WTC11 (cell line): ENCODE data around the gene ZNF335. TPM values are rescaled to one million over a fixed set of nuclear protein-coding genes. Genes with fewer than 3 reads are reported as not detected.

ENCODE experiments used
- ELF4 ChIP-seq: sonication (generic); formaldehyde crosslinking; IDR thresholded peaks from 2 replicates; pipeline ENCODE4 v1.8.1; 2022; ENCODE audit warnings: low read depth, mild to moderate bottlenecking, moderate library complexity, missing genetic modification reagents
- FOXJ3 ChIP-seq: sonication (generic); formaldehyde crosslinking; IDR thresholded peaks from 2 replicates; pipeline ENCODE4 v1.9.0; 2021; ENCODE audit warnings: missing genetic modification reagents, mild to moderate bottlenecking, borderline replicate concordance
- FOXP1 ChIP-seq: sonication (generic); formaldehyde crosslinking; IDR thresholded peaks from 2 replicates; pipeline ENCODE4 v1.8.0; 2022; ENCODE audit warnings: missing genetic modification reagents, mild to moderate bottlenecking, moderate library complexity, borderline replicate concordance
- GABPB1 ChIP-seq: sonication (generic); formaldehyde crosslinking; IDR thresholded peaks from 2 replicates; pipeline ENCODE4 v1.8.1; 2023; ENCODE audit warnings: mild to moderate bottlenecking, missing genetic modification reagents
- GRHL2 ChIP-seq: fragments of 250-450 bp; sonication (Bioruptor Pico); IDR thresholded peaks from 2 replicates; pipeline ENCODE4 v1.8.0; 2022; ENCODE audit warnings: mild to moderate bottlenecking, moderate library complexity; ENCODE audit not compliant: insufficient replicate concordance, severe bottlenecking
- GTF2I ChIP-seq: fragments of 250-450 bp; sonication (Bioruptor Pico); conservative IDR thresholded peaks from 2 replicates; pipeline ENCODE4 v1.4.0; 2021; ENCODE audit warnings: mild to moderate bottlenecking
- HMGA2 ChIP-seq: fragments of 250-450 bp; sonication (Bioruptor Pico); IDR thresholded peaks from 2 replicates; pipeline ENCODE4 v1.4.0; 2021; ENCODE audit warnings: mild to moderate bottlenecking, moderate library complexity
- JAZF1 ChIP-seq: fragments of 250-450 bp; sonication (Bioruptor Pico); IDR thresholded peaks from 2 replicates; pipeline ENCODE4 v1.9.0; 2021; ENCODE audit warnings: moderate library complexity, mild to moderate bottlenecking, inconsistent platforms
- KAT7 ChIP-seq: sonication (generic); formaldehyde crosslinking; IDR thresholded peaks from 2 replicates; pipeline ENCODE4 v1.8.1; 2023; ENCODE audit warnings: missing genetic modification reagents, mild to moderate bottlenecking, borderline replicate concordance
- MXD4 ChIP-seq: fragments of 250-450 bp; sonication (Bioruptor Pico); IDR thresholded peaks from 2 replicates; pipeline ENCODE4 v1.8.0; 2021; ENCODE audit warnings: mild to moderate bottlenecking, moderate library complexity, borderline replicate concordance
- NFATC4 ChIP-seq: fragments of 250-450 bp; sonication (Bioruptor Pico); IDR thresholded peaks from 2 replicates; pipeline ENCODE4 v1.9.0; 2021; ENCODE audit warnings: mild to moderate bottlenecking
- RORB ChIP-seq: fragments of 250-450 bp; sonication (Bioruptor Pico); IDR thresholded peaks from 2 replicates; pipeline ENCODE4 v1.9.0; 2021; ENCODE audit warnings: mild to moderate bottlenecking
- ZNF423 ChIP-seq: fragments of 250-450 bp; sonication (Bioruptor Pico); IDR thresholded peaks from 2 replicates; pipeline ENCODE4 v2.1.2; 2022; ENCODE audit warnings: mild to moderate bottlenecking, moderate library complexity
- total RNA-seq: library from RNA; stranded (reverse); gene quantifications from 3 replicates; pipeline ENCODE4 v1.2.3, GENCODE V29; 2021
- TF ChIP-seq, protein P1 (sequence below): sonication (generic); formaldehyde crosslinking; IDR thresholded peaks from 2 replicates; pipeline ENCODE4 v1.8.0; 2023; ENCODE audit warnings: missing genetic modification reagents, mild to moderate bottlenecking, borderline replicate concordance
- TF ChIP-seq, protein P2 (sequence below): sonication (generic); formaldehyde crosslinking; IDR thresholded peaks from 2 replicates; pipeline ENCODE4 v1.8.1; 2022; ENCODE audit warnings: low read depth, mild to moderate bottlenecking, moderate library complexity, missing genetic modification reagents, borderline replicate concordance
- TF ChIP-seq, protein P3 (sequence below): fragments of 250-450 bp; sonication (Bioruptor Pico); IDR thresholded peaks from 2 replicates; pipeline ENCODE4 v1.9.0; 2021; ENCODE audit warnings: mild to moderate bottlenecking
- TF ChIP-seq, protein P4 (sequence below): sonication (generic); formaldehyde crosslinking; conservative IDR thresholded peaks from 2 replicates; pipeline ENCODE4 v1.8.1; 2022; ENCODE audit warnings: mild to moderate bottlenecking, missing genetic modification reagents
- TF ChIP-seq, protein P5 (sequence below): sonication (generic); formaldehyde crosslinking; IDR thresholded peaks from 2 replicates; pipeline ENCODE4 v1.8.1; 2023; ENCODE audit warnings: mild to moderate bottlenecking, missing genetic modification reagents
- TF ChIP-seq, protein P6 (sequence below): sonication (generic); formaldehyde crosslinking; conservative IDR thresholded peaks from 2 replicates; pipeline ENCODE4 v1.8.1; 2023; ENCODE audit warnings: mild to moderate bottlenecking, low read depth, missing genetic modification reagents, moderate library complexity
- TF ChIP-seq, protein P7 (sequence below): sonication (generic); formaldehyde crosslinking; IDR thresholded peaks from 2 replicates; pipeline ENCODE4 v1.8.0; 2022; ENCODE audit warnings: mild to moderate bottlenecking, missing genetic modification reagents
- TF ChIP-seq, protein P8 (sequence below): sonication (generic); formaldehyde crosslinking; IDR thresholded peaks from 2 replicates; pipeline ENCODE4 v1.8.1; 2022; ENCODE audit warnings: mild to moderate bottlenecking, missing genetic modification reagents, moderate library complexity, borderline replicate concordance
- TF ChIP-seq, protein P9 (sequence below): sonication (generic); formaldehyde crosslinking; IDR thresholded peaks from 2 replicates; pipeline ENCODE4 v1.8.1; 2022; ENCODE audit warnings: low read depth, missing genetic modification reagents, borderline replicate concordance

The ZNF335 gene
- total RNA-seq, 1 experiment from 2014 or later = 20.0 TPM

DNA sequence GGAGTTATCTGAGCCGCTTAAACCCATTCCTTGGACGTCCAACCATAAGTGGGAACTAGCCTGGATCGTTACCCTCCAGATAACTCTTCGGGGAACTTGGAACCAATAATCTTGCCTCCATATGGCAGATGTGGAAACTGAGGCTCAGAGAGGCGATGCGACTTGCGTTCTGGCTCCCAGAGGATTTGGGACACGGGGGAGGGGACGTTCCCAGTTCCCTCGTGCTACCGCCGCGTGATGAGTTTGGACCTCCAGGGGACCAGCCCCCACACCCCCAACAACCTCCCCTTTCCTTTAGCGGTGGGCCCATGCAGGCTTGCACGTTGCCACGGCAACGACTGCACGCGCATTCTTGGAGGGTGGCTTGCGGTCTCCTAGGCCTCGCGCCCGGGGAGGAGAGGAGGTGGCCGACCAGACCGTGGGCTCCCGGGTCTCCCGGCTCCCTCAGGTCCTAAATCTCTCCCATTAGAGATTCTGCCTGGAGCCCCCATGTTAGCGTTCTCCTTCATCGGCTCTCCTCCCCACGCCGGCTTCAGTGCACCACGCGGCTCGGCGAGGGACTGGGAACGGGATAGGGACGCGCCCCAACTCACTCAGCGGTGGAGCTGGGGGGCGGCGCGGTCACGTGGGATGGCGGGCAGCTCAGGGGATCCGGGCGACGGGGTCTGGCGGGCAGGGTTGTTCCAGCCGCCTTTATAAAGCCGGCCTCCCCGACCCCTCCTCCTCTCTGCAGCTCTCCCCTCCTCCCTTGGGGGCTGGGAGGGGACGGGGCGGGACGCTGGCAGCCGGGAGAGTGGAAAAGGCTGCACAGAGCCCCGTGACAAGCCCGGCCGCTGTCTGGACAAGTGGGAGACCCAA, 60.3 kb downstream of the ZNF335 start, which contains the start of gene PLTP (continued):
- TF ChIP-seq, protein P1, sequence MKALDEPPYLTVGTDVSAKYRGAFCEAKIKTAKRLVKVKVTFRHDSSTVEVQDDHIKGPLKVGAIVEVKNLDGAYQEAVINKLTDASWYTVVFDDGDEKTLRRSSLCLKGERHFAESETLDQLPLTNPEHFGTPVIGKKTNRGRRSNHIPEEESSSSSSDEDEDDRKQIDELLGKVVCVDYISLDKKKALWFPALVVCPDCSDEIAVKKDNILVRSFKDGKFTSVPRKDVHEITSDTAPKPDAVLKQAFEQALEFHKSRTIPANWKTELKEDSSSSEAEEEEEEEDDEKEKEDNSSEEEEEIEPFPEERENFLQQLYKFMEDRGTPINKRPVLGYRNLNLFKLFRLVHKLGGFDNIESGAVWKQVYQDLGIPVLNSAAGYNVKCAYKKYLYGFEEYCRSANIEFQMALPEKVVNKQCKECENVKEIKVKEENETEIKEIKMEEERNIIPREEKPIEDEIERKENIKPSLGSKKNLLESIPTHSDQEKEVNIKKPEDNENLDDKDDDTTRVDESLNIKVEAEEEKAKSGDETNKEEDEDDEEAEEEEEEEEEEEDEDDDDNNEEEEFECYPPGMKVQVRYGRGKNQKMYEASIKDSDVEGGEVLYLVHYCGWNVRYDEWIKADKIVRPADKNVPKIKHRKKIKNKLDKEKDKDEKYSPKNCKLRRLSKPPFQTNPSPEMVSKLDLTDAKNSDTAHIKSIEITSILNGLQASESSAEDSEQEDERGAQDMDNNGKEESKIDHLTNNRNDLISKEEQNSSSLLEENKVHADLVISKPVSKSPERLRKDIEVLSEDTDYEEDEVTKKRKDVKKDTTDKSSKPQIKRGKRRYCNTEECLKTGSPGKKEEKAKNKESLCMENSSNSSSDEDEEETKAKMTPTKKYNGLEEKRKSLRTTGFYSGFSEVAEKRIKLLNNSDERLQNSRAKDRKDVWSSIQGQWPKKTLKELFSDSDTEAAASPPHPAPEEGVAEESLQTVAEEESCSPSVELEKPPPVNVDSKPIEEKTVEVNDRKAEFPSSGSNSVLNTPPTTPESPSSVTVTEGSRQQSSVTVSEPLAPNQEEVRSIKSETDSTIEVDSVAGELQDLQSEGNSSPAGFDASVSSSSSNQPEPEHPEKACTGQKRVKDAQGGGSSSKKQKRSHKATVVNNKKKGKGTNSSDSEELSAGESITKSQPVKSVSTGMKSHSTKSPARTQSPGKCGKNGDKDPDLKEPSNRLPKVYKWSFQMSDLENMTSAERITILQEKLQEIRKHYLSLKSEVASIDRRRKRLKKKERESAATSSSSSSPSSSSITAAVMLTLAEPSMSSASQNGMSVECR (CRISPR knock-in tag) = no peak
- TF ChIP-seq, protein P2, sequence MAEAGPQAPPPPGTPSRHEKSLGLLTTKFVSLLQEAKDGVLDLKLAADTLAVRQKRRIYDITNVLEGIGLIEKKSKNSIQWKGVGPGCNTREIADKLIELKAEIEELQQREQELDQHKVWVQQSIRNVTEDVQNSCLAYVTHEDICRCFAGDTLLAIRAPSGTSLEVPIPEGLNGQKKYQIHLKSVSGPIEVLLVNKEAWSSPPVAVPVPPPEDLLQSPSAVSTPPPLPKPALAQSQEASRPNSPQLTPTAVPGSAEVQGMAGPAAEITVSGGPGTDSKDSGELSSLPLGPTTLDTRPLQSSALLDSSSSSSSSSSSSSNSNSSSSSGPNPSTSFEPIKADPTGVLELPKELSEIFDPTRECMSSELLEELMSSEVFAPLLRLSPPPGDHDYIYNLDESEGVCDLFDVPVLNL (CRISPR knock-in tag) = no peak
- TF ChIP-seq GTF2I (CRISPR knock-in tag) = no peak
- TF ChIP-seq ELF4 = no peak
- no peak for TF ChIP-seq HMGA2 (CRISPR knock-in tag)
- TF ChIP-seq, protein P3, sequence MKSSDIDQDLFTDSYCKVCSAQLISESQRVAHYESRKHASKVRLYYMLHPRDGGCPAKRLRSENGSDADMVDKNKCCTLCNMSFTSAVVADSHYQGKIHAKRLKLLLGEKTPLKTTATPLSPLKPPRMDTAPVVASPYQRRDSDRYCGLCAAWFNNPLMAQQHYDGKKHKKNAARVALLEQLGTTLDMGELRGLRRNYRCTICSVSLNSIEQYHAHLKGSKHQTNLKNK (CRISPR knock-in tag) = no peak
- TF ChIP-seq, protein P4, sequence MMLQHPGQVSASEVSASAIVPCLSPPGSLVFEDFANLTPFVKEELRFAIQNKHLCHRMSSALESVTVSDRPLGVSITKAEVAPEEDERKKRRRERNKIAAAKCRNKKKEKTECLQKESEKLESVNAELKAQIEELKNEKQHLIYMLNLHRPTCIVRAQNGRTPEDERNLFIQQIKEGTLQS (CRISPR knock-in tag) = no peak
- TF ChIP-seq ZNF423 (CRISPR knock-in tag) = no peak
- TF ChIP-seq, protein P5, sequence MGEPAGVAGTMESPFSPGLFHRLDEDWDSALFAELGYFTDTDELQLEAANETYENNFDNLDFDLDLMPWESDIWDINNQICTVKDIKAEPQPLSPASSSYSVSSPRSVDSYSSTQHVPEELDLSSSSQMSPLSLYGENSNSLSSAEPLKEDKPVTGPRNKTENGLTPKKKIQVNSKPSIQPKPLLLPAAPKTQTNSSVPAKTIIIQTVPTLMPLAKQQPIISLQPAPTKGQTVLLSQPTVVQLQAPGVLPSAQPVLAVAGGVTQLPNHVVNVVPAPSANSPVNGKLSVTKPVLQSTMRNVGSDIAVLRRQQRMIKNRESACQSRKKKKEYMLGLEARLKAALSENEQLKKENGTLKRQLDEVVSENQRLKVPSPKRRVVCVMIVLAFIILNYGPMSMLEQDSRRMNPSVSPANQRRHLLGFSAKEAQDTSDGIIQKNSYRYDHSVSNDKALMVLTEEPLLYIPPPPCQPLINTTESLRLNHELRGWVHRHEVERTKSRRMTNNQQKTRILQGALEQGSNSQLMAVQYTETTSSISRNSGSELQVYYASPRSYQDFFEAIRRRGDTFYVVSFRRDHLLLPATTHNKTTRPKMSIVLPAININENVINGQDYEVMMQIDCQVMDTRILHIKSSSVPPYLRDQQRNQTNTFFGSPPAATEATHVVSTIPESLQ (CRISPR knock-in tag) = no peak
- TF ChIP-seq, protein P6, sequence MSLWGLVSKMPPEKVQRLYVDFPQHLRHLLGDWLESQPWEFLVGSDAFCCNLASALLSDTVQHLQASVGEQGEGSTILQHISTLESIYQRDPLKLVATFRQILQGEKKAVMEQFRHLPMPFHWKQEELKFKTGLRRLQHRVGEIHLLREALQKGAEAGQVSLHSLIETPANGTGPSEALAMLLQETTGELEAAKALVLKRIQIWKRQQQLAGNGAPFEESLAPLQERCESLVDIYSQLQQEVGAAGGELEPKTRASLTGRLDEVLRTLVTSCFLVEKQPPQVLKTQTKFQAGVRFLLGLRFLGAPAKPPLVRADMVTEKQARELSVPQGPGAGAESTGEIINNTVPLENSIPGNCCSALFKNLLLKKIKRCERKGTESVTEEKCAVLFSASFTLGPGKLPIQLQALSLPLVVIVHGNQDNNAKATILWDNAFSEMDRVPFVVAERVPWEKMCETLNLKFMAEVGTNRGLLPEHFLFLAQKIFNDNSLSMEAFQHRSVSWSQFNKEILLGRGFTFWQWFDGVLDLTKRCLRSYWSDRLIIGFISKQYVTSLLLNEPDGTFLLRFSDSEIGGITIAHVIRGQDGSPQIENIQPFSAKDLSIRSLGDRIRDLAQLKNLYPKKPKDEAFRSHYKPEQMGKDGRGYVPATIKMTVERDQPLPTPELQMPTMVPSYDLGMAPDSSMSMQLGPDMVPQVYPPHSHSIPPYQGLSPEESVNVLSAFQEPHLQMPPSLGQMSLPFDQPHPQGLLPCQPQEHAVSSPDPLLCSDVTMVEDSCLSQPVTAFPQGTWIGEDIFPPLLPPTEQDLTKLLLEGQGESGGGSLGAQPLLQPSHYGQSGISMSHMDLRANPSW = no peak
- TF ChIP-seq RORB (CRISPR knock-in tag) = no peak
- TF ChIP-seq, protein P7, sequence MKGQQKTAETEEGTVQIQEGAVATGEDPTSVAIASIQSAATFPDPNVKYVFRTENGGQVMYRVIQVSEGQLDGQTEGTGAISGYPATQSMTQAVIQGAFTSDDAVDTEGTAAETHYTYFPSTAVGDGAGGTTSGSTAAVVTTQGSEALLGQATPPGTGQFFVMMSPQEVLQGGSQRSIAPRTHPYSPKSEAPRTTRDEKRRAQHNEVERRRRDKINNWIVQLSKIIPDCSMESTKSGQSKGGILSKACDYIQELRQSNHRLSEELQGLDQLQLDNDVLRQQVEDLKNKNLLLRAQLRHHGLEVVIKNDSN = peak; percentile 86
- 0 out of 2 replicates have a peak, but pooled peaks have one; percentile 20 for TF ChIP-seq GABPB1 (CRISPR knock-in tag)
- no peak for TF ChIP-seq GRHL2 (CRISPR knock-in tag)
- TF ChIP-seq, protein P8, sequence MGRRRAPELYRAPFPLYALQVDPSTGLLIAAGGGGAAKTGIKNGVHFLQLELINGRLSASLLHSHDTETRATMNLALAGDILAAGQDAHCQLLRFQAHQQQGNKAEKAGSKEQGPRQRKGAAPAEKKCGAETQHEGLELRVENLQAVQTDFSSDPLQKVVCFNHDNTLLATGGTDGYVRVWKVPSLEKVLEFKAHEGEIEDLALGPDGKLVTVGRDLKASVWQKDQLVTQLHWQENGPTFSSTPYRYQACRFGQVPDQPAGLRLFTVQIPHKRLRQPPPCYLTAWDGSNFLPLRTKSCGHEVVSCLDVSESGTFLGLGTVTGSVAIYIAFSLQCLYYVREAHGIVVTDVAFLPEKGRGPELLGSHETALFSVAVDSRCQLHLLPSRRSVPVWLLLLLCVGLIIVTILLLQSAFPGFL (CRISPR knock-in tag) = no peak
- TF ChIP-seq KAT7 = no peak
- no peak for TF ChIP-seq FOXJ3 (CRISPR knock-in tag)
- TF ChIP-seq FOXP1 = peak; percentile 80
- no peak for TF ChIP-seq NFATC4 (CRISPR knock-in tag)
- TF ChIP-seq, protein P9, sequence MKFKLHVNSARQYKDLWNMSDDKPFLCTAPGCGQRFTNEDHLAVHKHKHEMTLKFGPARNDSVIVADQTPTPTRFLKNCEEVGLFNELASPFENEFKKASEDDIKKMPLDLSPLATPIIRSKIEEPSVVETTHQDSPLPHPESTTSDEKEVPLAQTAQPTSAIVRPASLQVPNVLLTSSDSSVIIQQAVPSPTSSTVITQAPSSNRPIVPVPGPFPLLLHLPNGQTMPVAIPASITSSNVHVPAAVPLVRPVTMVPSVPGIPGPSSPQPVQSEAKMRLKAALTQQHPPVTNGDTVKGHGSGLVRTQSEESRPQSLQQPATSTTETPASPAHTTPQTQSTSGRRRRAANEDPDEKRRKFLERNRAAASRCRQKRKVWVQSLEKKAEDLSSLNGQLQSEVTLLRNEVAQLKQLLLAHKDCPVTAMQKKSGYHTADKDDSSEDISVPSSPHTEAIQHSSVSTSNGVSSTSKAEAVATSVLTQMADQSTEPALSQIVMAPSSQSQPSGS (CRISPR knock-in tag) = no peak
- no peak for TF ChIP-seq JAZF1 (CRISPR knock-in tag)
- TF ChIP-seq MXD4 (CRISPR knock-in tag) = no peak
